ENCODE data around the gene PARS2.

- TF ChIP-seq CTCF (optimal IDR thresholded peaks at IDR 0.05 in 1 of 3, IDR thresholded peaks at IDR 0.05 in 1 of 3, conservative IDR thresholded peaks at IDR 0.05 in 1 of 3; ENCODE audit: extremely low read depth in 1 of 3, insufficient read depth in 2 of 3, low read length in 3 of 3) (no peak), EZH2 (IDR thresholded peaks at IDR 0.05; ENCODE audit: low read length) (no peak)
These were observed 35.9 kb upstream of the PARS2 start for GRCh38 chr1:54800041-54800898.
